Transverse colon (tissue), 4 donors: Measurements from ENCODE around the gene RBM39. TPM values are rescaled to one million over a fixed set of nuclear protein-coding genes. Genes with fewer than 3 reads are reported as not detected.
A peak's percentile ranks its signal among the peaks of the same experiment; 100 is the strongest.

Experiments used
- DNase-seq: peaks from one replicate; pipeline ENCODE4 v3.0.0-alpha.2; 2019
- H3K27ac ChIP-seq, 4 donors: fragments of 200-600 bp; sonication (generic); 2 replicates each; pipeline ENCODE4 v1.5.1; 2016 to 2018; ENCODE audit warnings: inconsistent platforms in 4 of 4
- H3K27me3 ChIP-seq: fragments of 200-600 bp; sonication (generic); 2 replicates; pipeline ENCODE4 v1.5.1; 2017; ENCODE audit warnings: inconsistent platforms
- H3K36me3 ChIP-seq, 4 donors: fragments of 200-600 bp; sonication (generic); 2 replicates each; pipeline ENCODE4 v1.5.1; 2017 to 2019; ENCODE audit warnings: inconsistent platforms in 4 of 4
- H3K4me1 ChIP-seq, 4 donors: fragments of 200-600 bp; sonication (generic); 2 replicates each; pipeline ENCODE4 v1.5.1; 2017 to 2020; ENCODE audit warnings: inconsistent platforms in 4 of 4
- H3K4me3 ChIP-seq, 4 donors: fragments of 200-600 bp; sonication (generic); 1 replicate in 1 of 4; 2 replicates in 3 of 4; pipeline versions ENCODE4 v1.5.1 to v1.6.1; 2017 to 2019; ENCODE audit warnings: inconsistent platforms in 4 of 4
- H3K9me3 ChIP-seq, 2 donors: fragments of 200-600 bp; sonication (generic); 2 replicates each; pipeline ENCODE4 v1.5.1; 2017 to 2019; ENCODE audit warnings: inconsistent platforms in 2 of 2
- CTCF ChIP-seq, 5 experiments: fragments of 200-600 bp in 3 of 5; fragments of 450-650 bp in 2 of 5; sonication (generic) in 3 of 5; IDR thresholded peaks; 1 replicate in 2 of 5; 2 replicates in 3 of 5; pipeline ENCODE4 v1.5.1; 2016 to 2017; ENCODE audit warnings: antibody characterized with exemption in 5 of 5, inconsistent platforms in 3 of 5, mild to moderate bottlenecking in 2 of 5, moderate library complexity in 1 of 5
- EP300 ChIP-seq: sonication (generic); formaldehyde crosslinking; IDR thresholded peaks from one replicate; pipeline ENCODE4 v1.6.1; 2017; ENCODE audit warnings: antibody characterized with exemption, low read depth
- POLR2A ChIP-seq: fragments of 450-650 bp; IDR thresholded peaks from one replicate; pipeline ENCODE4 v1.6.1; 2016; ENCODE audit warnings: antibody characterized with exemption, mild to moderate bottlenecking, moderate library complexity
- POLR2AphosphoS5 ChIP-seq, 3 donors: sonication (generic); formaldehyde crosslinking; IDR thresholded peaks; one replicate each; pipeline ENCODE4 v1.6.1; 2016; ENCODE audit warnings: antibody characterized with exemption in 3 of 3
- WGBS, 2 donors: methylation state at CpG; one replicate each; pipeline ENCODE4 v1.1.5; 2018; ENCODE audit warnings: low coverage in 1 of 2; 5-methylcytosine and 5-hydroxymethylcytosine counted together
- in situ Hi-C, 4 donors: fragments of 200-750 bp; cut with MboI; loops; one replicate each; pipeline versions ENCODE4 v1.15.0 to v1.15.1; 2017; ENCODE audit warnings: low sequenced_read_pairs in 3 of 4, low pct_ligation_motif_present in 1 of 4, low pct_unique_long_range_greater_than_20kb in 1 of 4
- intact Hi-C: fragments of 100-400 bp; cut with DNase I; formaldehyde crosslinking; loops from one replicate; pipeline ENCODE4 v1.15.1; 2023; ENCODE audit warnings: low total_unique reads
- total RNA-seq, 4 donors: library from RNA; depleted of rRNA; stranded (reverse); fragments of >200 nt; gene quantifications; one replicate each; pipeline ENCODE4 v1.1.0, GENCODE V29; 2016

The RBM39 gene
- total RNA-seq, 4 donors from 2014 or later, result 264 to 721 (median 416) TPM

- Histone ChIP-seq H3K27ac (peak within 1 kb of the TSS; percentile 88 to 98 (median 94)), H3K9me3 (no peaks in the 10 kb centered on the region), H3K4me1 (peaks cover 28 to 81% (median 42%) of the 10 kb centered on the region in 4 donors), H3K27me3 (no peaks in the 10 kb centered on the region), H3K36me3 (no peaks in the 10 kb centered on the region), H3K4me3 (peak within 1 kb of the TSS; percentile 63 to 83 (median 78))
- in situ Hi-C loops (no loop called here), intact Hi-C loops (loop anchor here (5.0 kb wide), 1 partner anchor 70 kb away; no protein-coding TSS in a partner anchor)
- TF ChIP-seq CTCF (IDR thresholded peaks at IDR 0.05), result peak in 2 of 5 experiments; percentile 3 to 19
- TF ChIP-seq POLR2A, result peak; percentile 71
- TF ChIP-seq POLR2AphosphoS5 (IDR thresholded peaks at IDR 0.05), result peak; percentile 87 to 95 (median 94)
- peak; percentile 98 for TF ChIP-seq EP300
- DNase-seq, result peak; percentile 100
- WGBS, 2 donors, result 7 to 20% methylated on average over 4 to 52 of the region's 87 CpGs
Observed at GRCh38 chr20:35771689-35772562, 29.9 kb upstream of the RBM39 start, which contains the start of gene PHF20. Gene PHF20 (plus strand): TSS chr20:35772015. CDS start chr20:35801523, 29,508 bp downstream.

GRCh38 chr20:35771367-35771688, 29.3 kb upstream of the RBM39 start:
- no peak for DNase-seq
- intact Hi-C loops (loop anchor here (5.0 kb wide), 1 partner anchor 69 kb away; no protein-coding TSS in a partner anchor), in situ Hi-C loops (no loop called here)
- H3K4me3 ChIP-seq, result peak overlapping the region in 1 of 4 donors; percentile 63
- TF ChIP-seq POLR2AphosphoS5 (IDR thresholded peaks at IDR 0.05) (no peak), EP300 (no peak), CTCF (IDR thresholded peaks at IDR 0.05) (no peak), POLR2A (no peak)
- no peaks in the 10 kb centered on the region for H3K9me3 ChIP-seq
- 84 to 87% methylated on average over 6 to 9 of the region's 9 CpGs for WGBS, 2 donors
- H3K27ac ChIP-seq, result peak overlapping the region; percentile 88 to 98 (median 94)
- peaks cover 23 to 77% (median 36%) of the 10 kb centered on the region in 4 donors for H3K4me1 ChIP-seq
- no peaks in the 10 kb centered on the region for H3K27me3 ChIP-seq
- no peaks in the 10 kb centered on the region for H3K36me3 ChIP-seq

- intact Hi-C loops (no loop called here), in situ Hi-C loops (no loop called here)
Observed at GRCh38 chr20:35768731-35769664, 26.9 kb upstream of the RBM39 start.

More at GRCh38 chr20:35768731-35769664, 26.9 kb upstream of the RBM39 start:
- Histone ChIP-seq H3K4me3 (no peak overlapping the region), H3K9me3 (no peaks in the 10 kb centered on the region), H3K27me3 (no peaks in the 10 kb centered on the region), H3K27ac (peak overlapping the region; percentile 84 to 98 (median 90)), H3K4me1 (peaks cover 23 to 59% (median 33%) of the 10 kb centered on the region in 4 donors), H3K36me3 (no peaks in the 10 kb centered on the region)
- TF ChIP-seq POLR2A (peak; percentile 49), CTCF (IDR thresholded peaks at IDR 0.05) (no peak), POLR2AphosphoS5 (IDR thresholded peaks at IDR 0.05) (peak; percentile 81 to 90 (median 86))
- WGBS, 2 donors, result 56 to 67% methylated on average over 1 to 5 of the region's 5 CpGs
- DNase-seq, result peak; percentile 87
